ENCODE data around the gene RBM15B.

The RBM15B gene

DNA sequence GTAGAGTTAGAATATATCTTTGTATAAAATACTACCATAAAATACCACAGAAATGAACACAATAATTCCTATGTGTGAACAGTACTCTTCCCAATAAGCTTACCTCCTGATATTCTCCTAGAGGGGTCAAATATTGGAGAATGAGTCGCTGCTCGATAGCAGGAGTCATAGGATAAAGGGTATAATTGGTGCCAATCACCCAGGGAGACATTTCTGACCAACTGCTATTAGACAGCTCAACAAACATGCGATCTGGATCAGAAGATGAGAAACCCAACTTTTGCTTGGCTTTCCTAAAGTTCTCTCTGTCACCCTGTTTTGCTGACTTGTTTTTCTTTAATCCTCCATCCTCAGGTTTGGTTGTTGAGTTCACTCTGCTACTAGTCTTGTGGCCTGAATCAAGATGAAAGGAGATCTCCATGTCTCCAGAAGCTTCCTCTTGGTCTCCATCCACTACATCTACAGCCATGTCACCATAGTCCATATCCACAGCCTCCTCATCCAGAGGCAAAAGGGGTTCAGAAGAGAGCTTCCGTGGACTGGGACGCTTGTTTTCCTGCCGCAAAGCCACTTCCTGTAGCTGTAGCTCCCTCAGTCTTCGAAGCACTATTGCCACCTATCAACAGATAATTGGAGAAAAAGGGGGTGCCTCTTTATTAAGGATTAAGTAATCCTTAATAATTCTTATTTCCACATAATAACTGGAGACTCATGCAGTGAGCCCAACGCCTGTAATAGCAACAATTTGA, 50.4 kb downstream of the RBM15B start:
- DNase-seq (ENCODE audit: low read depth) = no peak

DNA sequence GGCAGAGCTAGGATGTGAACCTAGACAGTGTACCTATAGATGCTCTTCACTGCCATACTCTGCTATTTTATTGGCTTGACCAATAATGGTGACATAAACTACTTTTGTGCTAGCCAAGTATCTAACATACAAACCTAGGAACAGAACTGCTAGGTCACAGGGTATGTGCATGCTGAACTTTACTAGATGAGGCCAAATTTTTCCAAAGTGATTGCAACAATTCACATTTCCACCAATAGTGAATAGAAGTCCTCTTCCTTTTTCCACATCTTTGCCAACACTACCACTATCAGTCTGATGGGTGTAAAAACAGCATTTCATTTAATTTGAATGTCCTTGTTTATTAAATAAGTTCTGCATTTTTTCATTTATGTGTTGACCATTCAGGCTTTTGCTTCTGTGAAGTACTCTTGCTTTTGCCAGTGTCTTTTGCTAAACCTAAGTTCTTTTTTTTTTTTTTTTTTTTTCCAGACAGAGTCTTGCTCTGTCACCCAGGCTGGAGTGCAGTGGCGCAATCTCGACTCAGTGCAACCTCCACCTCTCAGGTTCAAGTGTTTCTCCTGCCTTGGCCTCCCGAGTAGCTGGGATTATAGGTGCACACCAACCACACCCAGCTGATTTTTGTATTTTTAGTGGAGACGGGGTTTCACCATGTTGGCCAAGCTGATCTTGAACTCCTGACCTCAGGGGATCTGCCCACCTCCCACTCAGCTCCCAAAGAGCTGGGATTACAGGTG, 54.6 kb downstream of the RBM15B start:
- no peak for DNase-seq (ENCODE audit: low read depth)
